NT2/D1 (cell line): ENCODE measurements around the gene NLRP8.

Experiments used
- SUZ12 ChIP-seq: IDR thresholded peaks from 2 replicates; pipeline ENCODE4 v1.6.1; 2011; ENCODE audit not compliant: insufficient read length, insufficient read depth; ENCODE audit errors: extremely low read depth
- YY1 ChIP-seq: IDR thresholded peaks from 2 replicates; pipeline ENCODE4 v1.6.1; 2011; ENCODE audit not compliant: insufficient read length, insufficient read depth
- ZNF274 ChIP-seq: IDR thresholded peaks from 2 replicates; pipeline ENCODE4 v1.6.1; 2011; ENCODE audit warnings: mild to moderate bottlenecking, low read depth, low read length

- no peak for TF ChIP-seq YY1
- TF ChIP-seq SUZ12: no peak
- TF ChIP-seq ZNF274: no peak
Measured at GRCh38 chr19:55958356-55958755, 10.7 kb downstream of the NLRP8 start.
